Mesothelial cell of epicardium (in vitro differentiated cells): ENCODE measurements around the gene TUBD1. TPM values are rescaled to one million over a fixed set of nuclear protein-coding genes. Genes with fewer than 3 reads are reported as not detected.

Experiments
- DNase-seq, 2 experiments: peaks; one replicate each; pipeline ENCODE4 v3.0.0; 2021; ENCODE audit warnings: low spot score in 2 of 2; ENCODE audit not compliant: unreplicated experiment in 2 of 2
- H3K27ac Mint-ChIP-seq: 2 replicates; pipeline ENCODE4 v1.8.0; 2021; ENCODE audit warnings: mixed read lengths
- H3K27me3 Mint-ChIP-seq: 2 replicates; pipeline ENCODE4 v1.8.0; 2021; ENCODE audit warnings: low read depth, mixed read lengths
- H3K36me3 Mint-ChIP-seq: 2 replicates; pipeline ENCODE4 v1.8.0; 2021; ENCODE audit warnings: mixed read lengths
- H3K4me1 Mint-ChIP-seq: 2 replicates; pipeline ENCODE4 v1.8.0; 2021; ENCODE audit warnings: mixed read lengths
- H3K4me3 Mint-ChIP-seq: 2 replicates; pipeline ENCODE4 v1.8.0; 2021; ENCODE audit warnings: mild to moderate bottlenecking, moderate library complexity, mixed read lengths
- H3K9me3 Mint-ChIP-seq: 2 replicates; pipeline ENCODE4 v1.8.0; 2021; ENCODE audit warnings: mixed read lengths
- CTCF ChIP-seq: fragments of 200-600 bp; sonication (generic); IDR thresholded peaks from one replicate; pipeline ENCODE4 v1.5.0; 2021; ENCODE audit warnings: antibody characterized with exemption; ENCODE audit not compliant: unreplicated experiment
- total RNA-seq: library from RNA; stranded (reverse); gene quantifications from 3 replicates; pipeline ENCODE4 v1.2.1, GENCODE V29; 2021

Gene TUBD1
- total RNA-seq, 1 donor from 2014 or later, result 13.0 TPM

GRCh38 chr17:59848778-59849177 lies 44.0 kb downstream of the TUBD1 start:
- no peak for DNase-seq
- Mint-ChIP-seq H3K4me3 (no peak overlapping the region), H3K27me3 (no peaks in the 10 kb centered on the region), H3K4me1 (peaks cover 56% of the 10 kb centered on the region), H3K36me3 (no peaks in the 10 kb centered on the region), H3K9me3 (no peaks in the 10 kb centered on the region), H3K27ac (peak overlapping the region; percentile 47)
- no peak for TF ChIP-seq CTCF

GRCh38 chr17:59848385-59848668 lies 44.4 kb downstream of the TUBD1 start:
- no peaks in the 10 kb centered on the region for H3K9me3 Mint-ChIP-seq
- peaks cover under 1% of the 10 kb centered on the region for H3K36me3 Mint-ChIP-seq
- no peak overlapping the region for H3K27ac Mint-ChIP-seq
- TF ChIP-seq CTCF, result no peak
- no peaks in the 10 kb centered on the region for H3K27me3 Mint-ChIP-seq
- H3K4me1 Mint-ChIP-seq, result peaks cover 56% of the 10 kb centered on the region
- H3K4me3 Mint-ChIP-seq, result no peak overlapping the region
- no peak for DNase-seq

GRCh38 chr17:59846394-59847165 lies 46.2 kb downstream of the TUBD1 start:
- Mint-ChIP-seq H3K27ac (peak overlapping the region; percentile 89), H3K27me3 (no peaks in the 10 kb centered on the region), H3K36me3 (peaks cover 9% of the 10 kb centered on the region), H3K4me1 (peaks cover 54% of the 10 kb centered on the region), H3K9me3 (no peaks in the 10 kb centered on the region), H3K4me3 (no peak overlapping the region)
- TF ChIP-seq CTCF, result no peak
- no peak for DNase-seq

- no peak for DNase-seq
- Mint-ChIP-seq H3K4me1 (peaks cover 59% of the 10 kb centered on the region), H3K9me3 (no peaks in the 10 kb centered on the region), H3K27me3 (no peaks in the 10 kb centered on the region), H3K36me3 (peaks cover 16% of the 10 kb centered on the region), H3K27ac (peak overlapping the region; percentile 89), H3K4me3 (no peak overlapping the region)
- TF ChIP-seq CTCF, result no peak
These were observed 46.9 kb downstream of the TUBD1 start for GRCh38 chr17:59845595-59846393.

- H3K27ac Mint-ChIP-seq, result peak overlapping the region; percentile 89
- H3K4me1 Mint-ChIP-seq, result peaks cover 67% of the 10 kb centered on the region
These were observed 47.7 kb downstream of the TUBD1 start for GRCh38 chr17:59844884-59845594.

More at GRCh38 chr17:59844884-59845594, 47.7 kb downstream of the TUBD1 start:
- Mint-ChIP-seq H3K27me3 (no peaks in the 10 kb centered on the region), H3K4me3 (no peak overlapping the region), H3K36me3 (peaks cover 23% of the 10 kb centered on the region), H3K9me3 (no peaks in the 10 kb centered on the region)
- TF ChIP-seq CTCF, result no peak
- no peak for DNase-seq
